ENCODE results near the gene SNRNP70. TPM values are rescaled to one million over a fixed set of nuclear protein-coding genes. Genes with fewer than 3 reads are reported as not detected.

Gene SNRNP70
- total and polyA plus RNA-seq, 2 experiments from 2014 or later = 243 to 361 TPM

GRCh38 chr19:49136771-49137171, 51.5 kb downstream of the SNRNP70 start:
- Histone ChIP-seq H2AFZ (no peak overlapping the region), H3F3A (replicated peaks; ENCODE audit: low read depth) (peaks cover 13% of the 10 kb centered on the region; the same call in 1 of the 2 replicates), H3K36me3 (ENCODE audit: insufficient read depth) (peaks cover 3% of the 10 kb centered on the region; the same call in 1 of the 2 replicates), H4K20me1 (replicated peaks; ENCODE audit: insufficient read depth) (no peaks in the 10 kb centered on the region), H3K9me2 (ENCODE audit: insufficient read depth) (no peaks in the 10 kb centered on the region), H3K4me2 (no peak overlapping the region), H3K4me1 (ENCODE audit: insufficient read depth) (peaks cover 11% of the 10 kb centered on the region), H3K79me2 (replicated peaks; ENCODE audit: insufficient read depth) (no peaks in the 10 kb centered on the region), H3K27ac (ENCODE audit: low read depth) (no peak overlapping the region), H3K4me3 (no peak overlapping the region), H3K27me3 (ENCODE audit: insufficient read depth) (no peaks in the 10 kb centered on the region)
- no peaks in the 10 kb centered on the region for H3K9me3 Mint-ChIP-seq
- ATAC-seq (no peak), DNase-seq (ENCODE audit: low spot score) (no peak)
- H3K4me3 Mint-ChIP-seq = no peak overlapping the region
- peaks cover 13% of the 10 kb centered on the region for H3K27me3 Mint-ChIP-seq (ENCODE audit: insufficient read depth, low read depth, poor library complexity)
- peaks cover 39% of the 10 kb centered on the region for H3K36me3 Mint-ChIP-seq (ENCODE audit: low read depth)
- H3K27ac Mint-ChIP-seq = no peak overlapping the region
- H3K4me1 Mint-ChIP-seq = peaks cover 21% of the 10 kb centered on the region; the same call in 2 of the 3 replicates
- TF ChIP-seq ZNF462 (CRISPR knock-in tag; IDR thresholded peaks at IDR 0.05) (no peak), NANOG (IDR thresholded peaks at IDR 0.05; ENCODE audit: borderline replicate concordance) (no peak), ZNF331 (CRISPR knock-in tag; IDR thresholded peaks at IDR 0.05; ENCODE audit: low read depth) (no peak), CREB1 (CRISPR knock-in tag; IDR thresholded peaks at IDR 0.05; ENCODE audit: low read depth) (no peak), REST (IDR thresholded peaks at IDR 0.05; ENCODE audit: unreplicated experiment) (no peak), EZH2phosphoT487 (IDR thresholded peaks at IDR 0.05; ENCODE audit: unreplicated experiment) (no peak), ETS1 (IDR thresholded peaks at IDR 0.05) (no peak), POLR2AphosphoS5 (IDR thresholded peaks at IDR 0.05; ENCODE audit: low read depth) (no peak), STAT1 (IDR thresholded peaks at IDR 0.05; ENCODE audit: unreplicated experiment) (no peak), ZNF114 (CRISPR knock-in tag; IDR thresholded peaks at IDR 0.05) (no peak), CTCF (conservative IDR thresholded peaks at IDR 0.05; ENCODE audit: low read depth in 2 of 2) (no peak), EZH2 (IDR thresholded peaks at IDR 0.05; ENCODE audit: low read depth, unreplicated experiment) (no peak)

Data from GM23338 (cell line).